SK-N-SH treated with all-trans-retinoic acid at 6 μM for 48 hours (cell line): Measurements from ENCODE around the gene RASAL1.

ENCODE experiments used
- ATAC-seq: fragments of 200-7000 bp; cut with Tn5 transposase; 3 replicates; pipeline ENCODE4 v1.9.1; 2020; ENCODE audit warnings: mild to moderate bottlenecking, moderate library complexity
- ARNTL ChIP-seq: fragments of 450-650 bp; formaldehyde crosslinking; IDR thresholded peaks from 2 replicates; pipeline ENCODE4 v1.5.0; 2020; ENCODE audit warnings: low read depth, mild to moderate bottlenecking, moderate library complexity, borderline replicate concordance
- BACH2 ChIP-seq: fragments of 250-450 bp; sonication (Bioruptor Pico); IDR thresholded peaks from 2 replicates; pipeline ENCODE4 v1.9.0; 2021; ENCODE audit warnings: mild to moderate bottlenecking, borderline replicate concordance
- CREB5 ChIP-seq: fragments of 250-450 bp; sonication (Bioruptor Pico); IDR thresholded peaks from 2 replicates; pipeline ENCODE4 v1.5.1; 2020; ENCODE audit warnings: low read depth, mild to moderate bottlenecking, moderate library complexity
- CSDC2 ChIP-seq: fragments of 250-450 bp; sonication (Bioruptor Pico); IDR thresholded peaks from 2 replicates; pipeline ENCODE4 v1.5.0; 2020; ENCODE audit warnings: mild to moderate bottlenecking, moderate library complexity
- CSRNP3 ChIP-seq: fragments of 250-450 bp; sonication (Bioruptor Pico); IDR thresholded peaks from 2 replicates; pipeline ENCODE4 v1.5.1; 2021; ENCODE audit warnings: mild to moderate bottlenecking, moderate library complexity
- ESRRG ChIP-seq: fragments of 250-450 bp; sonication (Bioruptor Pico); IDR thresholded peaks from 2 replicates; pipeline ENCODE4 v1.6.1; 2021; ENCODE audit warnings: mild to moderate bottlenecking
- ISL1 ChIP-seq: fragments of 250-450 bp; sonication (Bioruptor Pico); IDR thresholded peaks from 2 replicates; pipeline ENCODE4 v2.1.2; 2022; ENCODE audit warnings: mild to moderate bottlenecking, moderate library complexity
- OSR1 ChIP-seq: fragments of 250-450 bp; sonication (Bioruptor Pico); IDR thresholded peaks from 2 replicates; pipeline ENCODE4 v1.8.0; 2022; ENCODE audit warnings: moderate library complexity, mild to moderate bottlenecking, inconsistent platforms
- PATZ1 ChIP-seq: fragments of 250-450 bp; sonication (Bioruptor Pico); IDR thresholded peaks from 2 replicates; pipeline ENCODE4 v1.8.0; 2020; ENCODE audit warnings: mild to moderate bottlenecking, moderate library complexity, borderline replicate concordance
- RARB ChIP-seq: fragments of 250-450 bp; sonication (Bioruptor Pico); IDR thresholded peaks from 2 replicates; pipeline ENCODE4 v1.8.0; 2021; ENCODE audit warnings: mild to moderate bottlenecking, moderate library complexity
- SNAI2 ChIP-seq: fragments of 250-450 bp; sonication (Bioruptor Pico); IDR thresholded peaks from 2 replicates; pipeline ENCODE4 v1.5.0; 2020; ENCODE audit warnings: mild to moderate bottlenecking, moderate library complexity
- TCF4 ChIP-seq: fragments of 250-450 bp; sonication (Bioruptor Pico); IDR thresholded peaks from 2 replicates; pipeline ENCODE4 v1.8.0; 2021; ENCODE audit warnings: mild to moderate bottlenecking, moderate library complexity, borderline replicate concordance
- TOX ChIP-seq: fragments of 250-450 bp; sonication (Bioruptor Pico); IDR thresholded peaks from 2 replicates; pipeline ENCODE4 v1.8.0; 2021; ENCODE audit warnings: mild to moderate bottlenecking, moderate library complexity, borderline replicate concordance
- TSHZ2 ChIP-seq: fragments of 250-450 bp; sonication (Bioruptor Pico); IDR thresholded peaks from 2 replicates; pipeline ENCODE4 v1.5.0; 2020; ENCODE audit warnings: mild to moderate bottlenecking, moderate library complexity
- ZFP3 ChIP-seq: fragments of 250-450 bp; sonication (Bioruptor Pico); IDR thresholded peaks from 2 replicates; pipeline ENCODE4 v1.5.0; 2020; ENCODE audit warnings: mild to moderate bottlenecking, moderate library complexity
- ZFP30 ChIP-seq: fragments of 450-650 bp; formaldehyde crosslinking; IDR thresholded peaks from 2 replicates; pipeline ENCODE4 v1.5.0; 2022; ENCODE audit warnings: mild to moderate bottlenecking, moderate library complexity
- ZNF565 ChIP-seq: fragments of 450-650 bp; formaldehyde crosslinking; conservative IDR thresholded peaks from 2 replicates; pipeline ENCODE4 v1.5.0; 2020; ENCODE audit warnings: low read depth, mild to moderate bottlenecking, moderate library complexity
- ZNF70 ChIP-seq: fragments of 450-650 bp; formaldehyde crosslinking; IDR thresholded peaks from 2 replicates; pipeline ENCODE4 v1.5.0; 2020; ENCODE audit warnings: mild to moderate bottlenecking, moderate library complexity

RASAL1 gene

GRCh38 chr12:113087193-113087592, 48.4 kb downstream of the RASAL1 start (continued):
- TF ChIP-seq TCF4 (CRISPR knock-in tag), result no peak
- TF ChIP-seq ESRRG (CRISPR knock-in tag), result no peak
- no peak for TF ChIP-seq ZNF70 (CRISPR knock-in tag)

GRCh38 chr12:113086249-113087164, 49.1 kb downstream of the RASAL1 start:
- ATAC-seq, result no peak
- no peak for TF ChIP-seq ARNTL
- TF ChIP-seq ZFP3 (CRISPR knock-in tag), result no peak
- TF ChIP-seq TSHZ2, result no peak
- TF ChIP-seq ZNF565 (CRISPR knock-in tag), result no peak
- no peak for TF ChIP-seq TCF4 (CRISPR knock-in tag)
- TF ChIP-seq PATZ1, result no peak

- TF ChIP-seq ZNF70 (CRISPR knock-in tag) (no peak), ARNTL (no peak), ESRRG (CRISPR knock-in tag) (no peak), ZFP30 (CRISPR knock-in tag) (no peak), CSDC2 (CRISPR knock-in tag) (no peak), CSRNP3 (CRISPR knock-in tag) (no peak), ZFP3 (CRISPR knock-in tag) (no peak), TCF4 (CRISPR knock-in tag) (no peak), ZNF565 (CRISPR knock-in tag) (no peak)
- ATAC-seq, result no peak
These were observed 51.6 kb downstream of the RASAL1 start for GRCh38 chr12:113083863-113084435.

- TF ChIP-seq ZFP3 (CRISPR knock-in tag) (no peak), OSR1 (CRISPR knock-in tag) (no peak), SNAI2 (CRISPR knock-in tag) (no peak), BACH2 (no peak), RARB (CRISPR knock-in tag) (no peak), ESRRG (CRISPR knock-in tag) (no peak)
- no peak for ATAC-seq
These were observed 52.9 kb downstream of the RASAL1 start for GRCh38 chr12:113082486-113083148.

- ATAC-seq, result no peak
- TF ChIP-seq TOX (CRISPR knock-in tag), result no peak
- no peak for TF ChIP-seq CSDC2 (CRISPR knock-in tag)
- no peak for TF ChIP-seq TSHZ2
- no peak for TF ChIP-seq ZFP30 (CRISPR knock-in tag)
- TF ChIP-seq ZNF70 (CRISPR knock-in tag), result no peak
- no peak for TF ChIP-seq OSR1 (CRISPR knock-in tag)
- TF ChIP-seq ZNF565 (CRISPR knock-in tag), result no peak
- no peak for TF ChIP-seq CREB5 (CRISPR knock-in tag)
- no peak for TF ChIP-seq CSRNP3 (CRISPR knock-in tag)
- no peak for TF ChIP-seq SNAI2 (CRISPR knock-in tag)
- TF ChIP-seq TCF4 (CRISPR knock-in tag), result no peak
- no peak for TF ChIP-seq RARB (CRISPR knock-in tag)
- no peak for TF ChIP-seq ISL1
- no peak for TF ChIP-seq ARNTL
These were observed 53.7 kb downstream of the RASAL1 start for GRCh38 chr12:113081873-113082272.
